Esophagus muscularis mucosa (tissue), 4 donors: ENCODE results near the gene PRPH. TPM values are rescaled to one million over a fixed set of nuclear protein-coding genes. Genes with fewer than 3 reads are reported as not detected.

Source experiments
- DNase-seq: peaks from one replicate; pipeline ENCODE4 v3.0.0-alpha.2; 2017; ENCODE audit errors: extremely low spot score
- H3K27ac ChIP-seq, 4 donors: fragments of 200-600 bp; sonication (generic); replicated peaks in 1 of 4; 1 replicate in 3 of 4; 2 replicates in 1 of 4; pipeline ENCODE4 v1.5.1; 2016 to 2019; ENCODE audit warnings: mild to moderate bottlenecking in 1 of 4
- H3K27me3 ChIP-seq, 4 donors: fragments of 200-600 bp; sonication (generic); one replicate each; pipeline versions ENCODE4 v1.5.1 to v1.6.0; 2016 to 2019
- H3K36me3 ChIP-seq, 4 donors: fragments of 200-600 bp; sonication (generic); one replicate each; pipeline ENCODE4 v1.5.1; 2016 to 2019
- H3K4me1 ChIP-seq, 4 donors: fragments of 200-600 bp; sonication (generic); one replicate each; pipeline ENCODE4 v1.5.1; 2016 to 2019
- H3K4me3 ChIP-seq, 4 donors: fragments of 200-600 bp; sonication (generic); 1 replicate in 2 of 4; 2 replicates in 2 of 4; pipeline ENCODE4 v1.5.1; 2016 to 2019; ENCODE audit warnings: mild to moderate bottlenecking in 4 of 4, moderate library complexity in 1 of 4
- H3K9me3 ChIP-seq, 4 donors: fragments of 200-600 bp; sonication (generic); 1 replicate in 3 of 4; 2 replicates in 1 of 4; pipeline ENCODE4 v1.5.1; 2016 to 2019
- EP300 ChIP-seq: sonication (generic); formaldehyde crosslinking; IDR thresholded peaks from one replicate; pipeline ENCODE4 v1.6.1; 2017; ENCODE audit warnings: antibody characterized with exemption
- POLR2A ChIP-seq: fragments of 450-650 bp; IDR thresholded peaks from one replicate; pipeline ENCODE4 v1.6.1; 2017; ENCODE audit warnings: antibody characterized with exemption, moderate library complexity, mild to moderate bottlenecking, low read depth
- POLR2AphosphoS5 ChIP-seq, 2 donors: sonication (generic); formaldehyde crosslinking; IDR thresholded peaks; one replicate each; pipeline ENCODE4 v1.6.1; 2017; ENCODE audit warnings: antibody characterized with exemption in 2 of 2
- WGBS: methylation state at CpG from one replicate; pipeline ENCODE4 v1.1.5; 2018; 5-methylcytosine and 5-hydroxymethylcytosine counted together
- intact Hi-C: fragments of 100-400 bp; cut with DNase I; formaldehyde crosslinking; loops from one replicate; pipeline ENCODE4 v1.15.1; 2023
- total RNA-seq, 4 donors: library from RNA; depleted of rRNA; stranded (reverse); fragments of >200 nt; gene quantifications; one replicate each; pipeline versions ENCODE4 v1.1.0 to v1.2.1, GENCODE V29; 2016
- TF ChIP-seq, protein P1 (sequence below), 3 experiments: fragments of 200-600 bp in 2 of 3; fragments of 450-650 bp in 1 of 3; sonication (generic) in 2 of 3; IDR thresholded peaks; one replicate each; pipeline ENCODE4 v1.5.1; 2017 to 2019; ENCODE audit warnings: antibody characterized with exemption in 3 of 3, mild to moderate bottlenecking in 2 of 3, moderate library complexity in 1 of 3

PRPH gene
- total RNA-seq, 4 donors from 2014 or later, result 9.9 to 24.5 (median 10.4) TPM

DNA sequence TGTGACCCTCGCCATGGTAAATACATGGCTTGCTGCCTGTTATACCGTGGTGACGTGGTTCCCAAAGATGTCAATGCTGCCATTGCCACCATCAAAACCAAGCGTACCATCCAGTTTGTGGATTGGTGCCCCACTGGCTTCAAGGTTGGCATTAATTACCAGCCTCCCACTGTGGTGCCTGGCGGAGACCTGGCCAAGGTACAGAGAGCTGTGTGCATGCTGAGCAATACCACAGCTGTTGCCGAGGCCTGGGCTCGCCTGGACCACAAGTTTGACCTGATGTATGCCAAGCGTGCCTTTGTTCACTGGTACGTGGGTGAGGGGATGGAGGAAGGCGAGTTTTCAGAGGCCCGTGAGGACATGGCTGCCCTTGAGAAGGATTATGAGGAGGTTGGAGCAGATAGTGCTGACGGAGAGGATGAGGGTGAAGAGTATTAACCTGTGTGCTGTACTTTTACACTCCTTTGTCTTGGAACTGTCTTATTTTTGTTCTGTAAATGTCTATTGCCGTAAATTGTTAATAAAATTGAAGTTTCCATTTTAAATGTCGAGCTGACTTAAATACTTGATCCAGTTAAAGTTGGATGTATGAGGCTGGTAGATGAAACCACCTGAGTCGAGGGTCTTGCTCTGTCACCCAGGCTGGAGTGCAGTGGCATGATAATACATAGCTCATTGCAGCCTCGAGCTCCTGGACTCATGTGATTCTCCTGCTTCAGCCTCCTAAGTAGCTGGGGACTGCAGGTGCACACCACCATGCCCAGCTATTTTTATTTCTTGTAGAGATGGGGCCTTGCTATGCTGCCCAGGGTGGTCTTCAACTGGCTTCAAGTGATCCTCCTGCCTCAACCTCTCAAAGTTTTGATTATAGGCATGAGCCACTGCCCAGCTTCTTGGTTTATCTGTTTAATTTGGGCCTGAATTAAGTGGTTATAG lies 21.9 kb upstream of the PRPH start:
- Histone ChIP-seq H3K4me1 (peaks cover 0 to 13% (median 12%) of the 10 kb centered on the region in 4 donors), H3K4me3 (no peak overlapping the region), H3K27me3 (no peaks in the 10 kb centered on the region), H3K27ac (no peak overlapping the region), H3K9me3 (no peaks in the 10 kb centered on the region), H3K36me3 (peaks cover 36 to 48% (median 44%) of the 10 kb centered on the region in 4 donors)
- intact Hi-C loops, result no loop called here
- 95% methylated on average over 13 of the region's 16 CpGs for WGBS
- DNase-seq, result no peak
- TF ChIP-seq EP300 (no peak), POLR2A (no peak), POLR2AphosphoS5 (IDR thresholded peaks at IDR 0.05) (no peak)
- TF ChIP-seq, protein P1, sequence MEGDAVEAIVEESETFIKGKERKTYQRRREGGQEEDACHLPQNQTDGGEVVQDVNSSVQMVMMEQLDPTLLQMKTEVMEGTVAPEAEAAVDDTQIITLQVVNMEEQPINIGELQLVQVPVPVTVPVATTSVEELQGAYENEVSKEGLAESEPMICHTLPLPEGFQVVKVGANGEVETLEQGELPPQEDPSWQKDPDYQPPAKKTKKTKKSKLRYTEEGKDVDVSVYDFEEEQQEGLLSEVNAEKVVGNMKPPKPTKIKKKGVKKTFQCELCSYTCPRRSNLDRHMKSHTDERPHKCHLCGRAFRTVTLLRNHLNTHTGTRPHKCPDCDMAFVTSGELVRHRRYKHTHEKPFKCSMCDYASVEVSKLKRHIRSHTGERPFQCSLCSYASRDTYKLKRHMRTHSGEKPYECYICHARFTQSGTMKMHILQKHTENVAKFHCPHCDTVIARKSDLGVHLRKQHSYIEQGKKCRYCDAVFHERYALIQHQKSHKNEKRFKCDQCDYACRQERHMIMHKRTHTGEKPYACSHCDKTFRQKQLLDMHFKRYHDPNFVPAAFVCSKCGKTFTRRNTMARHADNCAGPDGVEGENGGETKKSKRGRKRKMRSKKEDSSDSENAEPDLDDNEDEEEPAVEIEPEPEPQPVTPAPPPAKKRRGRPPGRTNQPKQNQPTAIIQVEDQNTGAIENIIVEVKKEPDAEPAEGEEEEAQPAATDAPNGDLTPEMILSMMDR (IDR thresholded peaks at IDR 0.05), result no peak

DNA sequence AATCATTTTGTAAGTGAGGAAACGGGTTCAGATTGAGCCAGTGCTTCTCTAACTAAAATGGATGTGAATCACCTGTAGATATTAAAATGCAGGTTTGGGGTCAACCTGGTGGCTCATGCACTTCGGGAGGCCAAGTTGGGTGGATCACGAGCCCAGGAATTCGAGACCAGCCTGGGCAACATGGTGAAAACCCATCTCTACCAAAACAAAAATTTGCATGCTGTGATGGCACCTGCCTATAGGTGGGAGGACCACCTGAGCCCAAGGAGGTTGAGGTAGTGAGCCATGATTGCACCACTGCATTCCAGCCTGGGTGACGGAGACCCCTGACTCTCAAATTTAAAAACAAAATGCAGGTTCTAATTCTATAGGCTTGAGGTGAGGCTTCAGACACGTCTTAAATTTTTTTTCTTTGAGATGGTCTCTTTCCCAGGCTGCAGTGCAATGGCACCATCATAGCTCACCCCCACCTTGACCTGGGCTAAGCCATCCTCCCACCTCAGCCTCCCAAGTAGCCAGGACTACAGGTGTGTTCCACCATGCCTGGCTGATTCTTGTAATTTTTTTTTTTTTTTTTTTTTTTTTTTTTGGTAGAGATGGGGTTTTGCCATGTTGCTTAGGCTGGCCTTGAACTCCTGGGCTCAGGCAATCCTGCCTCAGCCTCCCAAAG lies 21.1 kb upstream of the PRPH start:
- WGBS, result 95% methylated on average over 6 of the region's 6 CpGs
- no peaks in the 10 kb centered on the region for H3K27me3 ChIP-seq
- no peaks in the 10 kb centered on the region for H3K9me3 ChIP-seq
- no peak overlapping the region for H3K4me3 ChIP-seq
- intact Hi-C loops, result no loop called here
- H3K4me1 ChIP-seq, result peaks cover 0 to 5% (median 4%) of the 10 kb centered on the region in 4 donors
- no peak overlapping the region for H3K27ac ChIP-seq
- DNase-seq, result no peak
- TF ChIP-seq POLR2A, result no peak
- no peak for TF ChIP-seq POLR2AphosphoS5 (IDR thresholded peaks at IDR 0.05)
- no peak for TF ChIP-seq EP300
- TF ChIP-seq, protein P1 (IDR thresholded peaks at IDR 0.05), result no peak
- peaks cover 36 to 48% (median 44%) of the 10 kb centered on the region in 4 donors for H3K36me3 ChIP-seq

DNA sequence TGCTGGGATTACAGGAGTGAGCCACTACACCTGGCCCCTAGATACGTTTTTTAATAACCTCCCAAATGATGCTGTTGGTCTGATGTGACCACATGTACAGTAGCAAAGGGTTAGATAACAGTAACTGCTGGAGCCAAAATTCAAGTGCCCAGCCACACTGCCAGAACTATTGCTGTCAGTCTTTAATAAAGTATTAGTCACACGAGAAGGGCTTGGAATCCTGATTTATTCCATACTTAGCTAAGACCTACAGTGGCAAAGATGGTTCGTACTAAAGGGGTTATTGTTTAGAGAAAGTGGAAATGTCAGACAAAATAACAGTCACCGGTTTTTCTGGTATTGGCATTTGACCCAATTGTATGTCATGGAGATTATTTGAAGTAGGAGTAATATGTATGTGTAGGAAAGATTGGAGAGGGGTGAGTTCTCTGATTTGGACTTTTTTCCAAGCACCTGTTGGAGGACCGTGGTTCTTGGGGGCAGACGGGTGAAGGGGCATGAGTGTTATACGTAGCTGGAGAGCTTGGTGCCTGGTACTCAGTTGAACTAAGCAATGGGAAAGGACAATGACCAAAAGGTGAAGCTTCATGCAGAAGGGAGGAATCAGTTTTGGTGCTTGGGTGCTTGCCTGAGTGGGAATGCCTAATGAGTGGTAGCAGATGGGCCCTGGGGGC lies 20.4 kb upstream of the PRPH start:
- no peak for DNase-seq
- peaks cover 35 to 44% (median 41%) of the 10 kb centered on the region in 4 donors for H3K36me3 ChIP-seq
- WGBS, result 79% methylated on average over 7 of the region's 7 CpGs
- H3K27me3 ChIP-seq, result no peaks in the 10 kb centered on the region
- no peaks in the 10 kb centered on the region for H3K9me3 ChIP-seq
- no peak overlapping the region for H3K27ac ChIP-seq
- no peak overlapping the region for H3K4me3 ChIP-seq
- intact Hi-C loops, result no loop called here
- H3K4me1 ChIP-seq, result no peaks in the 10 kb centered on the region
- TF ChIP-seq POLR2A (no peak), POLR2AphosphoS5 (IDR thresholded peaks at IDR 0.05) (no peak), EP300 (no peak)
- TF ChIP-seq, protein P1 (IDR thresholded peaks at IDR 0.05), result no peak

DNA sequence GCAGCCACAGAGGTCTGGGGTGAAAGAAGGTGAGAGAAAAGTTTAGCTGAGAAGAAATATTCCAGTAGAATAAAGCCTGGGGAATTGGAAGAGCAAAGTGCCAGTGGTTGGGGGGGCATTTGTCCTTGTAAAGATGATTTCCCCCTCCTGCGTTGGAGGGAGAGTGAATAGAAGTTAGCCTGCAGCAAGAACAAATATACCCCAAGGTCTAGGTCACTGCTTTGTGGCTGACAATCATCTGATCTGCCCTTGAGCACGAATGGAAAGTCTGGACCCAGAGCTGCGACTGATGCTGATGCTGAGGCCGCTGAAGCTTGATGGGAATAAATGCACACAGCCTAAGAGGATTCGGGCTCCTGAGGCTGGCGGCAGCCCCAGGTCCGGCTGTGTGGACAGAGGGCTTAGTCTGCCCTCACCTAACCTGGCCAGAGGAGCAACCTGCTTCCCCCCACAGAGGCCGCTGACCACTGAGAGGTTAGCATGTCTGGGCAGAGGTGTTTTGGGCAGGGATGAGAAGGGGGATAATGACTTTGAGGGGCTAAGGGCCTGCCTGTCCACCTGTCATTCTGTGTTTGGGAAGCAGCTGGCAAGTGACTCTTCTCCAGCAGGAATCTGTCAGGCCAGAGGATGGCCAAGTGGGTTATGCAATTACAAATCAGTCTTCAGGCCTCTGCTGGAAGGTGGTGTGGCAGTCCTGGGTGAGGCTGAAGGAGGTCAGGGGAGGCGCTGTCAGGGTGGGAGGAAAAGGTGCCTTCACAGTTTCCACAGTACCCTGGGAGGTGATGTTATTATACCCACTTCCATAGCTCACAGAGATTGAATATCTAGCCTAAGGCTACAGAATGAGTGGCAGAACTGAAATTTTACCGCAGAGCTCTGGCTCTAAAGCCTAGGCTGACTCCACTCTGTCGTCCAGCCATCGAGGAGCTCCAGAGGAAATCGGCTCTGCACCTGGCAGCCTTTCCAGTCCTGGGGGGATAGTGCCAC lies 18.4 kb upstream of the PRPH start:
- 76% methylated on average over 8 of the region's 13 CpGs for WGBS
- no peak for DNase-seq
- no peak overlapping the region for H3K27ac ChIP-seq
- no peaks in the 10 kb centered on the region for H3K4me1 ChIP-seq
- no peaks in the 10 kb centered on the region for H3K27me3 ChIP-seq
- no peaks in the 10 kb centered on the region for H3K9me3 ChIP-seq
- intact Hi-C loops, result no loop called here
- TF ChIP-seq EP300, result no peak
- no peak for TF ChIP-seq POLR2A
- TF ChIP-seq, protein P1 (IDR thresholded peaks at IDR 0.05), result no peak
- no peak for TF ChIP-seq POLR2AphosphoS5 (IDR thresholded peaks at IDR 0.05)
- peaks cover 14 to 24% (median 21%) of the 10 kb centered on the region in 4 donors for H3K36me3 ChIP-seq
- H3K4me3 ChIP-seq, result no peak overlapping the region
